Endothelial cell of umbilical vein (primary cell): ENCODE results near the gene TSN. TPM values are rescaled to one million over a fixed set of nuclear protein-coding genes. Genes with fewer than 3 reads are reported as not detected.

Experiments used
- BruUV-seq: library from RNA; stranded (reverse); fragments of 400-500 nt; replicated peaks from 2 replicates; lab custom pipeline; 2021; lab: Mats Ljungman, UMichigan
- CTCF ChIA-PET: fragments of 300-600, 350-600 bp; sonication (Branson Sonifier 250); formaldehyde crosslinking; loops from one replicate; lab custom pipeline; 2021; ENCODE audit warnings: antibody characterized with exemption, inconsistent platforms; lab: Charles Lee
- POLR2A ChIA-PET: fragments of 300-600, 350-600 bp; sonication (Branson Sonifier 250); formaldehyde crosslinking; loops from one replicate; lab custom pipeline; 2021; ENCODE audit warnings: antibody characterized with exemption, inconsistent platforms; lab: Charles Lee
- DNase-seq: peaks from one replicate; pipeline ENCODE4 v3.0.0-alpha.2; 2011; ENCODE audit warnings: low read depth, low spot score
- FAIRE-seq: peaks from 2 replicates; lab custom pipeline; 2011; peaks lifted over from hg19 to GRCh38; lab: Jason Lieb, UNC
- H2AFZ ChIP-seq: 2 replicates; pipeline ENCODE4 v1.6.0; 2012; ENCODE audit warnings: low read depth, low read length, control low read depth, inconsistent platforms
- H3K27ac ChIP-seq: 2 replicates; pipeline ENCODE4 v1.5.1; 2011; ENCODE audit warnings: low read depth, mild to moderate bottlenecking, control low read depth, low read length, moderate library complexity; ENCODE audit not compliant: insufficient read depth
- H3K27me3 ChIP-seq, 2 experiments: 2 replicates each; pipeline versions ENCODE4 v1.6.0 to v1.6.1; 2011; ENCODE audit warnings: low read length in 2 of 2, mixed read lengths in 1 of 2; ENCODE audit not compliant: control insufficient read depth in 2 of 2, insufficient read depth in 2 of 2
- H3K36me3 ChIP-seq, 2 experiments: 2 replicates in 1 of 2; 3 replicates in 1 of 2; pipeline ENCODE4 v1.5.1; 2011; ENCODE audit warnings: low read length in 2 of 2, mild to moderate bottlenecking in 1 of 2, moderate library complexity in 1 of 2; ENCODE audit not compliant: control insufficient read depth in 2 of 2, insufficient read depth in 2 of 2; ENCODE audit errors: extremely low read depth in 1 of 2
- H3K4me1 ChIP-seq: 3 replicates; pipeline ENCODE4 v1.5.1; 2011; ENCODE audit warnings: mild to moderate bottlenecking, low read length; ENCODE audit not compliant: control insufficient read depth, insufficient read depth; ENCODE audit errors: extremely low read depth
- H3K4me2 ChIP-seq: 2 replicates; pipeline ENCODE4 v1.6.1; 2011; ENCODE audit warnings: low read length, control low read depth, mixed read lengths; ENCODE audit not compliant: insufficient read depth
- H3K4me3 ChIP-seq, 3 experiments: fragments of 200-600 bp in 1 of 3; sonication (generic), shearing (Covaris generic) in 1 of 3; replicated peaks in 1 of 3; 2 replicates each; pipeline ENCODE4 v1.5.1; 2011 to 2016; ENCODE audit warnings: control low read depth in 3 of 3, low read length in 3 of 3, mild to moderate bottlenecking in 2 of 3, inconsistent platforms in 1 of 3, low read depth in 1 of 3, moderate library complexity in 1 of 3; ENCODE audit not compliant: insufficient read depth in 1 of 3
- H3K79me2 ChIP-seq: 2 replicates; pipeline ENCODE4 v1.6.0; 2012; ENCODE audit warnings: low read length, inconsistent platforms; ENCODE audit not compliant: control insufficient read depth, insufficient read depth
- H3K9ac ChIP-seq: replicated peaks from 2 replicates; pipeline ENCODE3; 2011; ENCODE audit warnings: low read length, control low read depth; ENCODE audit not compliant: insufficient read depth; ENCODE audit errors: extremely low read depth
- H3K9me1 ChIP-seq: replicated peaks from 3 replicates; pipeline ENCODE4 v1.6.0; 2011; ENCODE audit warnings: mild to moderate bottlenecking, low read length; ENCODE audit not compliant: control insufficient read depth, insufficient read depth; ENCODE audit errors: extremely low read depth
- H3K9me3 ChIP-seq: replicated peaks from 2 replicates; pipeline ENCODE4 v1.5.1; 2012; ENCODE audit warnings: low read length, inconsistent platforms; ENCODE audit not compliant: control insufficient read depth, insufficient read depth
- H4K20me1 ChIP-seq: replicated peaks from 2 replicates; pipeline ENCODE3; 2011; ENCODE audit warnings: mild to moderate bottlenecking, low read length; ENCODE audit not compliant: control insufficient read depth, insufficient read depth; ENCODE audit errors: extremely low read depth
- EZH2 ChIP-seq: IDR thresholded peaks from 2 replicates; pipeline ENCODE4 v1.6.1; 2012; ENCODE audit warnings: borderline replicate concordance, low read depth, mild to moderate bottlenecking, moderate library complexity, low read length, inconsistent platforms; ENCODE audit not compliant: severe bottlenecking
- FOS ChIP-seq: IDR thresholded peaks from 2 replicates; pipeline ENCODE4 v1.6.1; 2011; ENCODE audit warnings: mild to moderate bottlenecking, low read length, moderate library complexity, borderline replicate concordance; ENCODE audit not compliant: insufficient read depth
- GATA2 ChIP-seq: IDR thresholded peaks from 2 replicates; pipeline ENCODE4 v1.7.0; 2011; ENCODE audit warnings: low read depth, mild to moderate bottlenecking, moderate library complexity, mixed read lengths, low read length; ENCODE audit not compliant: insufficient read length, insufficient read depth
- JUN ChIP-seq: IDR thresholded peaks from 2 replicates; pipeline ENCODE4 v1.6.1; 2011; ENCODE audit warnings: borderline replicate concordance, low read depth; ENCODE audit not compliant: insufficient read length, insufficient read depth
- POLR2A ChIP-seq: IDR thresholded peaks from 2 replicates; pipeline ENCODE4 v1.6.1; 2012; ENCODE audit warnings: low read depth, mild to moderate bottlenecking, control low read depth, low read length
- POLR2AphosphoS5 ChIP-seq: IDR thresholded peaks from 2 replicates; pipeline ENCODE4 v1.6.1; 2012; ENCODE audit warnings: low read depth, mild to moderate bottlenecking, control low read depth, low read length, moderate library complexity; ENCODE audit not compliant: insufficient read depth
- dilution Hi-C: fragments of 300-500 bp; cut with MboI; formaldehyde crosslinking; loops from one replicate; pipeline ENCODE4 v1.15.0; 2019; ENCODE audit warnings: low sequenced_read_pairs; ENCODE audit not compliant: extremely low pct_ligation_motif_present
- intact Hi-C: fragments of 100-400 bp; cut with micrococcal nuclease; formaldehyde crosslinking; loops from one replicate; pipeline ENCODE4 v1.10.0; 2022
- polyA plus RNA-seq, 4 experiments: library from polyadenylated mRNA; depleted of rRNA in 3 of 4; stranded (reverse) in 3 of 4; unstranded in 1 of 4; fragments of >200 nt; gene quantifications; 2 replicates each; pipeline versions ENCODE4 v1.2.1 to v1.2.3, GENCODE V29; 2011 to 2012; ENCODE audit warnings: missing spikeins in 1 of 4
- total RNA-seq: library from RNA; stranded (reverse); gene quantifications from 2 replicates; pipeline ENCODE4 v1.2.3, GENCODE V29; 2021

TSN gene
- total and polyA plus RNA-seq, 2 donors (not counting 3 experiments of a cell fraction or from before 2014, with no cell fraction given), result 33.2 to 76.1 TPM

- intact Hi-C loops (loop anchor here (1.0 to 2.0 kb wide), 4 partner anchors 18 to 353 kb away; partner anchors contain the start of genes CLASP1 and RNU4ATAC), dilution Hi-C loops (no loop called here)
- Histone ChIP-seq H2AFZ (peak overlapping the region; percentile 93), H3K9ac (peak overlapping the region; percentile 85), H3K79me2 (peaks cover 28% of the 10 kb centered on the region), H3K9me1 (no peaks in the 10 kb centered on the region), H3K36me3 (peaks cover 0 to under 1% of the 10 kb centered on the region in 2 experiments), H3K27ac (no peak overlapping the region), H3K4me2 (peak overlapping the region; percentile 99), H3K4me3 (peak overlapping the region; percentile 83 to 93 (median 85)), H3K9me3 (no peaks in the 10 kb centered on the region), H3K4me1 (peaks cover 16% of the 10 kb centered on the region), H4K20me1 (no peaks in the 10 kb centered on the region), H3K27me3 (no peaks in the 10 kb centered on the region)
- FAIRE-seq, result no peak
- POLR2A ChIA-PET, result interaction anchor here (1.0 kb wide), 1 partner anchor 224 kb away, joined by 4 read pairs; the partner anchor contains the start of gene RNU4ATAC
- no peak for DNase-seq
- BruUV-seq, result TSS peak; percentile 75
- no peak for TF ChIP-seq GATA2
- CTCF ChIA-PET, result no interaction called here
Measured at GRCh38 chr2:121754851-121755236, 607 bp upstream of the TSN start.

- H3K79me2 ChIP-seq, result no peaks in the 10 kb centered on the region
- dilution Hi-C loops, result no loop called here
- H3K27me3 ChIP-seq, result no peaks in the 10 kb centered on the region
- no peaks in the 10 kb centered on the region for H3K9me1 ChIP-seq
- no peak overlapping the region for H3K9ac ChIP-seq
- H3K4me2 ChIP-seq, result no peak overlapping the region
- no peak overlapping the region for H3K4me3 ChIP-seq
- FAIRE-seq (no peak), DNase-seq (no peak)
- no peak overlapping the region for H3K27ac ChIP-seq
- no peaks in the 10 kb centered on the region for H3K4me1 ChIP-seq
- POLR2A ChIA-PET, result no interaction called here
- no peaks in the 10 kb centered on the region for H4K20me1 ChIP-seq
- no peaks in the 10 kb centered on the region for H3K9me3 ChIP-seq
- TF ChIP-seq EZH2, result no peak
- TF ChIP-seq POLR2A, result no peak
- TF ChIP-seq POLR2AphosphoS5, result no peak
- TF ChIP-seq JUN, result no peak
- no peak for TF ChIP-seq FOS
- H2AFZ ChIP-seq, result no peak overlapping the region
- CTCF ChIA-PET, result no interaction called here
- intact Hi-C loops, result no loop called here
- H3K36me3 ChIP-seq, result peaks cover 21 to 28% of the 10 kb centered on the region in 2 experiments
- no TSS peak for BruUV-seq
Measured at GRCh38 chr2:121764681-121765228, 9.3 kb downstream of the TSN start.
